Testis (tissue), 2 donors: ENCODE results near the gene KDM2A.

Experiments
- POLR2A ChIP-seq: fragments of 450-650 bp; IDR thresholded peaks from one replicate; pipeline ENCODE4 v1.6.1; 2017; ENCODE audit warnings: antibody characterized with exemption, mild to moderate bottlenecking, moderate library complexity
- TF ChIP-seq, protein P1 (sequence below), 3 experiments: fragments of 450-650 bp in 2 of 3; fragments of 200-600 bp in 1 of 3; sonication (generic) in 1 of 3; IDR thresholded peaks; one replicate each; pipeline ENCODE4 v1.5.1; 2016 to 2019; ENCODE audit warnings: antibody characterized with exemption in 3 of 3, mild to moderate bottlenecking in 2 of 3, moderate library complexity in 1 of 3

DNA sequence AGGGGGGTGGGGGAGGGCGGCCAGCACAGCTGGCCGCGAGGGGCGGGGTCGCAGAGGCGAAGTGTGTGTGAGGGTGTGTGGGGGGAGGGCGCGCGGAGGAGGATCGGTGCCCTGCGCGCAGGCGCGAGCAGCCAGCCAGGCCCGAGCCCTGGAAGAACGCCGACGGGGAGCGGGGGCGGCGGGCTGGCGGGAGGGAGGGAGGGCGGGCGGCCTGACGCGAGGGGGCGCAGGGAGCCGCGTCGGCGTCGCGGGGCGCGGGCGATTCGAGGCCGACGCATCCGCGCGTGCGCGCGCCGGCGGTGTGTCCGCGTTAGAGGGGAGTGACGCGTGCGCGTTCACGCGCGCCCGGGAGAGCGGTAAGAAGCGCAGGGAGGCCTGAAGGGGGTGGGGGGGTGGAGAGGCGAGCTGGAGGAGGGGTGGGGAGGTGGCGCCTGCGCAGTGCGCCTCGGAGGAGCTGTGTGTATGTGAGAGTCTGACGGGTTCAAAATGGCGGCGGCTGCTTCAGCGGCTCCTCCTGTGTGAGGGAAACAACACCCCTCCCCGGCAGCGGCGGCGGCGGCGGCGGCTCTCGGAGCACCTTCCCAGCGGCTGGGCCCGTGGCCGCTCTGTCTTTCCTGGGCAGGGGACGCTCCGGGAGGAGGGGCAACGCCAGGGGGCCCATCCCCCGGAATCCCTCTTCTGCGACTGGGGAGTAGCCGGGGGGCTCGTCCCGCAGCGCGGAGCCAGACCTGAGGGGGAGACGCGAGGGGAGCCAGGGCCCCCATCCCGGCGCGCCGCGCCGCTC lies at the start of gene KDM2A:
- TF ChIP-seq, protein P1, sequence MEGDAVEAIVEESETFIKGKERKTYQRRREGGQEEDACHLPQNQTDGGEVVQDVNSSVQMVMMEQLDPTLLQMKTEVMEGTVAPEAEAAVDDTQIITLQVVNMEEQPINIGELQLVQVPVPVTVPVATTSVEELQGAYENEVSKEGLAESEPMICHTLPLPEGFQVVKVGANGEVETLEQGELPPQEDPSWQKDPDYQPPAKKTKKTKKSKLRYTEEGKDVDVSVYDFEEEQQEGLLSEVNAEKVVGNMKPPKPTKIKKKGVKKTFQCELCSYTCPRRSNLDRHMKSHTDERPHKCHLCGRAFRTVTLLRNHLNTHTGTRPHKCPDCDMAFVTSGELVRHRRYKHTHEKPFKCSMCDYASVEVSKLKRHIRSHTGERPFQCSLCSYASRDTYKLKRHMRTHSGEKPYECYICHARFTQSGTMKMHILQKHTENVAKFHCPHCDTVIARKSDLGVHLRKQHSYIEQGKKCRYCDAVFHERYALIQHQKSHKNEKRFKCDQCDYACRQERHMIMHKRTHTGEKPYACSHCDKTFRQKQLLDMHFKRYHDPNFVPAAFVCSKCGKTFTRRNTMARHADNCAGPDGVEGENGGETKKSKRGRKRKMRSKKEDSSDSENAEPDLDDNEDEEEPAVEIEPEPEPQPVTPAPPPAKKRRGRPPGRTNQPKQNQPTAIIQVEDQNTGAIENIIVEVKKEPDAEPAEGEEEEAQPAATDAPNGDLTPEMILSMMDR (IDR thresholded peaks at IDR 0.05): peak in 1 of 3 experiments; percentile 23
- TF ChIP-seq POLR2A: no peak
